Measurements from ENCODE around the gene HSPH1. TPM values are rescaled to one million over a fixed set of nuclear protein-coding genes. Genes with fewer than 3 reads are reported as not detected.

Gene HSPH1
- total and polyA plus RNA-seq, 2 donors (not counting 3 experiments of a cell fraction or from before 2014, with no cell fraction given), result 15.8 to 124 TPM

DNA sequence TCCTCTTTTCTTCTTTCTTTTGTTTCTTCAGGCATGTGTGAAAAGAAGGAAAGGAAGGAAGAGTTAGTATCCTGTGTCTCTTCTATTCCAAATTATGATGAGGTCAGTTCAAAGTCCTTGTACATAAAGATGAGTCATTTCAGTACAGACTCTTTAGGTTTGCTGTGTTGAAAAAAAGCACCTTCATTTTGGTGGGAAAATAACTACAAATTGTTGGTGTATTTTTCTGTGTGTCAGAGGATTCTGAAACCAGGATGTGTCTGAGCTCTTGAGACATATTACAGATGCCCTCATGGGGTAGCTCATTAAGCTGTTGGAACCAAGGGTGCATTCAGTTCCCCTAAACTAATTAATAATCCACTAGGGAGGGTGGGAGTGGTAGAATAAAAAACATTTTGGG lies 5.8 kb upstream of the HSPH1 start:
- peaks cover 6% of the 10 kb centered on the region for H3K4me1 ChIP-seq (ENCODE audit: control insufficient read depth, extremely low read depth, insufficient read depth, low read length)
- no peak for FAIRE-seq
- ChIA-PET CTCF (interaction anchor here (0.9 kb wide), 1 partner anchor 626 kb away, joined by 3 read pairs; no protein-coding TSS in a partner anchor), POLR2A (interaction anchor here (0.7 kb wide), 1 partner anchor 104 kb away, joined by 3 read pairs; no protein-coding TSS in a partner anchor)
- H2AFZ ChIP-seq (ENCODE audit: low read depth, low read length), result no peak overlapping the region
- no peaks in the 10 kb centered on the region for H3K27me3 ChIP-seq (ENCODE audit: control insufficient read depth in 2 of 2, insufficient read depth in 2 of 2, low read length in 2 of 2)
- BruUV-seq (replicated peaks), result no TSS peak
- no peaks in the 10 kb centered on the region for H3K9me1 ChIP-seq (replicated peaks; ENCODE audit: control insufficient read depth, extremely low read depth, insufficient read depth, low read length)
- no peak overlapping the region for H3K4me2 ChIP-seq (ENCODE audit: insufficient read depth, low read length)
- dilution Hi-C loops (cut with MboI; ENCODE audit: extremely low pct_ligation_motif_present, low sequenced_read_pairs), result no loop called here
- H3K79me2 ChIP-seq (ENCODE audit: control insufficient read depth, insufficient read depth, low read length), result no peaks in the 10 kb centered on the region
- intact Hi-C loops (cut with micrococcal nuclease), result loop anchor here (10.0 kb wide), 2 partner anchors 863 to 1323 kb away; partner anchors contain the start of gene KATNAL1
- no peak for DNase-seq (ENCODE audit: low read depth, low spot score)
- H3K9ac ChIP-seq (replicated peaks; ENCODE audit: extremely low read depth, insufficient read depth, low read length), result no peak overlapping the region
- H3K9me3 ChIP-seq (replicated peaks; ENCODE audit: control insufficient read depth, insufficient read depth, low read length), result no peaks in the 10 kb centered on the region
- no peaks in the 10 kb centered on the region for H3K36me3 ChIP-seq (ENCODE audit: control insufficient read depth in 2 of 2, extremely low read depth in 1 of 2, insufficient read depth in 2 of 2, low read length in 2 of 2)
- TF ChIP-seq EZH2 (IDR thresholded peaks at IDR 0.05; ENCODE audit: borderline replicate concordance, low read depth, low read length, severe bottlenecking), result no peak
- TF ChIP-seq FOS (IDR thresholded peaks at IDR 0.05; ENCODE audit: borderline replicate concordance, insufficient read depth, low read length), result no peak
- H3K27ac ChIP-seq (ENCODE audit: insufficient read depth, low read depth, low read length), result no peak overlapping the region
- H4K20me1 ChIP-seq (replicated peaks; ENCODE audit: control insufficient read depth, extremely low read depth, insufficient read depth, low read length), result no peaks in the 10 kb centered on the region
- no peak overlapping the region for H3K4me3 ChIP-seq (replicated peaks in 1 of 3; ENCODE audit: insufficient read depth in 1 of 3, low read depth in 1 of 3, low read length in 3 of 3)

GRCh38 chr13:31166591-31166990 lies 4.9 kb upstream of the HSPH1 start:
- H3K4me2 ChIP-seq (ENCODE audit: insufficient read depth, low read length), result no peak overlapping the region
- DNase-seq (ENCODE audit: low read depth, low spot score), result no peak
- H3K79me2 ChIP-seq (ENCODE audit: control insufficient read depth, insufficient read depth, low read length), result peaks cover under 1% of the 10 kb centered on the region
- H3K4me1 ChIP-seq (ENCODE audit: control insufficient read depth, extremely low read depth, insufficient read depth, low read length), result peaks cover 6% of the 10 kb centered on the region
- H3K36me3 ChIP-seq (ENCODE audit: control insufficient read depth in 2 of 2, extremely low read depth in 1 of 2, insufficient read depth in 2 of 2, low read length in 2 of 2), result no peaks in the 10 kb centered on the region
- ChIA-PET CTCF (no interaction called here), POLR2A (no interaction called here)
- no peaks in the 10 kb centered on the region for H3K9me3 ChIP-seq (replicated peaks; ENCODE audit: control insufficient read depth, insufficient read depth, low read length)
- dilution Hi-C loops (cut with MboI; ENCODE audit: extremely low pct_ligation_motif_present, low sequenced_read_pairs), result no loop called here
- H3K9ac ChIP-seq (replicated peaks; ENCODE audit: extremely low read depth, insufficient read depth, low read length), result no peak overlapping the region
- H3K9me1 ChIP-seq (replicated peaks; ENCODE audit: control insufficient read depth, extremely low read depth, insufficient read depth, low read length), result no peaks in the 10 kb centered on the region
- no TSS peak for BruUV-seq (replicated peaks)
- no peak overlapping the region for H3K4me3 ChIP-seq (replicated peaks in 1 of 3; ENCODE audit: insufficient read depth in 1 of 3, low read depth in 1 of 3, low read length in 3 of 3)
- no peaks in the 10 kb centered on the region for H4K20me1 ChIP-seq (replicated peaks; ENCODE audit: control insufficient read depth, extremely low read depth, insufficient read depth, low read length)
- no peak overlapping the region for H2AFZ ChIP-seq (ENCODE audit: low read depth, low read length)
- no peaks in the 10 kb centered on the region for H3K27me3 ChIP-seq (ENCODE audit: control insufficient read depth in 2 of 2, insufficient read depth in 2 of 2, low read length in 2 of 2)
- intact Hi-C loops (cut with micrococcal nuclease), result loop anchor here (10.0 kb wide), 2 partner anchors 862 to 1322 kb away; partner anchors contain the start of gene KATNAL1
- no peak for FAIRE-seq
- no peak for TF ChIP-seq FOS (IDR thresholded peaks at IDR 0.05; ENCODE audit: borderline replicate concordance, insufficient read depth, low read length)
- no peak for TF ChIP-seq MAX (IDR thresholded peaks at IDR 0.05; ENCODE audit: insufficient read depth, insufficient read length)
- TF ChIP-seq POLR2A (IDR thresholded peaks at IDR 0.05; ENCODE audit: low read depth, low read length), result no peak
- no peak for TF ChIP-seq MYC (IDR thresholded peaks at IDR 0.05; ENCODE audit: low read depth, low read length)
- TF ChIP-seq EZH2 (IDR thresholded peaks at IDR 0.05; ENCODE audit: borderline replicate concordance, low read depth, low read length, severe bottlenecking), result no peak
- no peak for TF ChIP-seq POLR2AphosphoS5 (IDR thresholded peaks at IDR 0.05; ENCODE audit: insufficient read depth, low read depth, low read length)
- no peak for TF ChIP-seq GATA2 (IDR thresholded peaks at IDR 0.05; ENCODE audit: insufficient read depth, insufficient read length, low read depth, low read length)
- TF ChIP-seq CTCF (IDR thresholded peaks at IDR 0.05; ENCODE audit: extremely low read depth in 1 of 2, insufficient read depth in 1 of 2, low read depth in 1 of 2, low read length in 2 of 2), result no peak
- no peak for TF ChIP-seq JUN (IDR thresholded peaks at IDR 0.05; ENCODE audit: borderline replicate concordance, insufficient read depth, insufficient read length, low read depth)
- no peak overlapping the region for H3K27ac ChIP-seq (ENCODE audit: insufficient read depth, low read depth, low read length)

Measured in endothelial cell of umbilical vein (primary cell).